Liver (tissue), 3 donors: ENCODE data around the gene TFB1M.

Experiments used
- EGR1 ChIP-seq, 2 donors: IDR thresholded peaks; 2 replicates each; pipeline ENCODE4 v1.6.1; 2016 to 2018; ENCODE audit warnings: antibody characterized with exemption in 2 of 2, low read depth in 2 of 2
- FOXA1 ChIP-seq: IDR thresholded peaks from 2 replicates; pipeline ENCODE4 v1.6.1; 2016; ENCODE audit warnings: antibody characterized with exemption
- JUND ChIP-seq, 2 donors: IDR thresholded peaks; 2 replicates each; pipeline ENCODE4 v1.6.1; 2016; ENCODE audit warnings: antibody characterized with exemption in 2 of 2
- MAX ChIP-seq: IDR thresholded peaks from 2 replicates; pipeline ENCODE4 v1.6.1; 2016; ENCODE audit warnings: antibody characterized with exemption
- NR2F2 ChIP-seq: IDR thresholded peaks from 2 replicates; pipeline ENCODE4 v1.6.1; 2016; ENCODE audit warnings: antibody characterized with exemption
- RAD21 ChIP-seq, 2 donors: IDR thresholded peaks; 2 replicates each; pipeline ENCODE4 v1.6.1; 2016; ENCODE audit warnings: antibody characterized with exemption in 2 of 2, mild to moderate bottlenecking in 2 of 2
- RXRA ChIP-seq, 2 donors: IDR thresholded peaks; 2 replicates each; pipeline ENCODE4 v1.6.1; 2017 to 2018; ENCODE audit warnings: antibody characterized with exemption in 2 of 2, mild to moderate bottlenecking in 1 of 2
- TAF1 ChIP-seq: conservative IDR thresholded peaks from 2 replicates; pipeline ENCODE4 v1.6.1; 2016; ENCODE audit warnings: antibody characterized with exemption, mild to moderate bottlenecking
- TF ChIP-seq, protein P1 (sequence below): fragments of 150-350 bp; IDR thresholded peaks from 2 replicates; pipeline ENCODE4 v1.5.1; 2017; ENCODE audit warnings: improper control_type of control experiment, low read depth, low read length; ENCODE audit not compliant: missing input control
- TF ChIP-seq, protein P2 (sequence below): IDR thresholded peaks from 2 replicates; pipeline ENCODE4 v1.6.1; 2016; ENCODE audit warnings: antibody characterized with exemption, mild to moderate bottlenecking
- donor health status: healthy.
- donor health status: healthy.

DNA sequence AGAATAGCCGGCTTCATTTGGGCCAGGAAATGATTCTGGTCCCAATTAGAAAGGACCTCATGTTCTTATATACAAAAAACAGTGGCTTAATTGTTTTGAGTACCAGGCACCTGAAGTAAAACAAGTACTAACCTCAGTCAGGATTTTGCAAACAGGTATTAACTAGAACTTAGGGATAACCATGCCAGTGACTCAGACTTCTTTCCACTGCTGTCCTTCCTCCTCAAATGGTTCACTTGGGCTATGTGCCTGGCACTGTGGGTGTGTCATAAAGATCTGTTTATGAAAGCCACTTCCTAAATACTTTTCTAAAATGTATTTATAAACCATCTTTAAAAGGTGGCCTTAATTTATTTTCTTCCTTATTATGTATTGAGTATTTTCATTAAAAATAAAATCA, 39.8 kb downstream of the TFB1M start:
- TF ChIP-seq RXRA (IDR thresholded peaks at IDR 0.05) = no peak
- TF ChIP-seq, protein P1, sequence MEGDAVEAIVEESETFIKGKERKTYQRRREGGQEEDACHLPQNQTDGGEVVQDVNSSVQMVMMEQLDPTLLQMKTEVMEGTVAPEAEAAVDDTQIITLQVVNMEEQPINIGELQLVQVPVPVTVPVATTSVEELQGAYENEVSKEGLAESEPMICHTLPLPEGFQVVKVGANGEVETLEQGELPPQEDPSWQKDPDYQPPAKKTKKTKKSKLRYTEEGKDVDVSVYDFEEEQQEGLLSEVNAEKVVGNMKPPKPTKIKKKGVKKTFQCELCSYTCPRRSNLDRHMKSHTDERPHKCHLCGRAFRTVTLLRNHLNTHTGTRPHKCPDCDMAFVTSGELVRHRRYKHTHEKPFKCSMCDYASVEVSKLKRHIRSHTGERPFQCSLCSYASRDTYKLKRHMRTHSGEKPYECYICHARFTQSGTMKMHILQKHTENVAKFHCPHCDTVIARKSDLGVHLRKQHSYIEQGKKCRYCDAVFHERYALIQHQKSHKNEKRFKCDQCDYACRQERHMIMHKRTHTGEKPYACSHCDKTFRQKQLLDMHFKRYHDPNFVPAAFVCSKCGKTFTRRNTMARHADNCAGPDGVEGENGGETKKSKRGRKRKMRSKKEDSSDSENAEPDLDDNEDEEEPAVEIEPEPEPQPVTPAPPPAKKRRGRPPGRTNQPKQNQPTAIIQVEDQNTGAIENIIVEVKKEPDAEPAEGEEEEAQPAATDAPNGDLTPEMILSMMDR = no peak
- no peak for TF ChIP-seq MAX
- no peak for TF ChIP-seq JUND (IDR thresholded peaks at IDR 0.05)
- TF ChIP-seq FOXA1 = no peak
- no peak for TF ChIP-seq EGR1 (IDR thresholded peaks at IDR 0.05; ENCODE audit: low read depth in 2 of 2)
- TF ChIP-seq, protein P2, sequence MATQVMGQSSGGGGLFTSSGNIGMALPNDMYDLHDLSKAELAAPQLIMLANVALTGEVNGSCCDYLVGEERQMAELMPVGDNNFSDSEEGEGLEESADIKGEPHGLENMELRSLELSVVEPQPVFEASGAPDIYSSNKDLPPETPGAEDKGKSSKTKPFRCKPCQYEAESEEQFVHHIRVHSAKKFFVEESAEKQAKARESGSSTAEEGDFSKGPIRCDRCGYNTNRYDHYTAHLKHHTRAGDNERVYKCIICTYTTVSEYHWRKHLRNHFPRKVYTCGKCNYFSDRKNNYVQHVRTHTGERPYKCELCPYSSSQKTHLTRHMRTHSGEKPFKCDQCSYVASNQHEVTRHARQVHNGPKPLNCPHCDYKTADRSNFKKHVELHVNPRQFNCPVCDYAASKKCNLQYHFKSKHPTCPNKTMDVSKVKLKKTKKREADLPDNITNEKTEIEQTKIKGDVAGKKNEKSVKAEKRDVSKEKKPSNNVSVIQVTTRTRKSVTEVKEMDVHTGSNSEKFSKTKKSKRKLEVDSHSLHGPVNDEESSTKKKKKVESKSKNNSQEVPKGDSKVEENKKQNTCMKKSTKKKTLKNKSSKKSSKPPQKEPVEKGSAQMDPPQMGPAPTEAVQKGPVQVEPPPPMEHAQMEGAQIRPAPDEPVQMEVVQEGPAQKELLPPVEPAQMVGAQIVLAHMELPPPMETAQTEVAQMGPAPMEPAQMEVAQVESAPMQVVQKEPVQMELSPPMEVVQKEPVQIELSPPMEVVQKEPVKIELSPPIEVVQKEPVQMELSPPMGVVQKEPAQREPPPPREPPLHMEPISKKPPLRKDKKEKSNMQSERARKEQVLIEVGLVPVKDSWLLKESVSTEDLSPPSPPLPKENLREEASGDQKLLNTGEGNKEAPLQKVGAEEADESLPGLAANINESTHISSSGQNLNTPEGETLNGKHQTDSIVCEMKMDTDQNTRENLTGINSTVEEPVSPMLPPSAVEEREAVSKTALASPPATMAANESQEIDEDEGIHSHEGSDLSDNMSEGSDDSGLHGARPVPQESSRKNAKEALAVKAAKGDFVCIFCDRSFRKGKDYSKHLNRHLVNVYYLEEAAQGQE = no peak
- TF ChIP-seq TAF1 = no peak
- TF ChIP-seq RAD21 (IDR thresholded peaks at IDR 0.05) = no peak
- TF ChIP-seq NR2F2 = no peak
